Activated T-cell treated with anti-CD3 and anti-CD28 coated beads for 1 hour (primary cell): ENCODE measurements around the gene SPOCK1.

ENCODE experiments used
- DNase-seq: peaks from one replicate; pipeline ENCODE4 v3.0.0-alpha.2; 2020; ENCODE audit warnings: low read depth

SPOCK1 gene

GRCh38 chr5:137147346-137147745 lies 351.8 kb downstream of the SPOCK1 start:
- DNase-seq, result no peak

- no peak for DNase-seq
Measured at GRCh38 chr5:137146402-137146890, 352.7 kb downstream of the SPOCK1 start.

GRCh38 chr5:137145721-137146120 lies 353.4 kb downstream of the SPOCK1 start:
- DNase-seq, result no peak

- no peak for DNase-seq
Measured at GRCh38 chr5:137144656-137145055, 354.5 kb downstream of the SPOCK1 start.

- no peak for DNase-seq
Measured at GRCh38 chr5:137142764-137143605, 356.1 kb downstream of the SPOCK1 start.

- no peak for DNase-seq
Measured at GRCh38 chr5:137142346-137142745, 356.8 kb downstream of the SPOCK1 start.

GRCh38 chr5:137141779-137142178 lies 357.3 kb downstream of the SPOCK1 start:
- DNase-seq, result no peak

DNA sequence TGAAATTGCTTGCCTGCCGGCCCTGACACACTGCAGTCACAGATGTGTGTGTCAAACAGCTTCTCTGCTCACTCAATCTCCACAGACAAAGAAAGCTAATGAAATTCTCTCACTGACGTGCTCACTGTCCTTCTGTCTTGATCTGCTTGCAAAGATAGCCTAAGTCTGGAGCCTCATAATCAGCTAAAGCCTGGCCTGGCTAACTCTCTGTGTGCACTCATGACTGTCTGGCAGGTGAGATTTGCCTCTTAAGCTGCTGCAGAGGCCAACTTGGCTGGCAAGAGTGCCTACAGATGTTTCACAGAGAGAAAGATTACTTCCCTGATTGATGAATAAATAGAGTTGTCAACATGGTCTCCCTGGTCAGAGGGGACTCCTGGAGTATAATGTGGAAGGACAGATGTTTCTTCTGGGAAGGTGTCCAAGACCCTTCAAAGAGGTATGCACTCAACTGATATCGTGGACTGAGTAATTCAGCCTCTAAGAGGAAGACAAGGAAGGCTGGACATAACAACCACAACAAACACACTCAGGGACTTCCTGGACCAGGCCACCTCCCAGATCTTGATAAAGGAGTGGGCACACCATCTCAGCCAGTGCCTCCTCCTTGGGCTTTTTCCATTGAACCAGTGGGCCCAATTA lies 362.0 kb downstream of the SPOCK1 start:
- DNase-seq, result no peak

GRCh38 chr5:137134920-137135532 lies 364.1 kb downstream of the SPOCK1 start:
- DNase-seq, result no peak

DNA sequence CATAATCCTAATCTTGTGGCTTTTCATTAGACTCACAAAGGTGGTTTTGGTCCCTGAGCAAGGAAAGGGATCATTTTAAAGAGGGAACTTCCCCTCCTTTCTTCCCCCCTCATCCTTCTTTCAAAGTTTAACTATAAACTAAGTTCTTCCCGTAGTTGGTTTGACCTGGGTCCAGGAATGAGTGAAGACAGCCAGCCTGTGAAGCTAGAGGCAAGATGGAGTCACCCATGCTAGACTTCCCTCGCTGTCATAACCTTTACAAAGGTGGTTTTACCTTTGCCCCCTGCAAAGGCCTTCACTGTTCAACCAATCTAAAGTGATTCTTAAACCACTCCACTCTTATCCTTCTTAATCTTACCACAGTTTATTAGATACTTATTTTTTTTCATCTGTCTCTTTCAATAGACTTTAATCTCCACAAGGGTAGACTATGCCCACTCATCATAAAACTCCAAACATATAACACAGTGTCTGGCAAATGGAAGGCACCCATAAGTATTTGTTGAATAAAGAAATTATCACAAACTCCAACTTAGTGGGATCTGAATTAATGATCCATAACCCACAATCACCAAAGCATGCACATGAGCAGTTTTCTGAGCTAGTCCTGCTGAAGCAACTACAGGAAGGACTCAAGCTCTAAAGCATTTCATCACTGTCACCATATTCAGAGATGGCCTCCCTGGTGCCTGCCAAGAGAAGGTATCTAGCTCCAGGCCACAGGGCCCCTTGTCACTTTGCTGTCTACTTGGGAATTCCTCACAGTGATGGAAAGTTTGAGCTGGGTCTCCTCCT lies 369.0 kb downstream of the SPOCK1 start:
- no peak for DNase-seq

DNA sequence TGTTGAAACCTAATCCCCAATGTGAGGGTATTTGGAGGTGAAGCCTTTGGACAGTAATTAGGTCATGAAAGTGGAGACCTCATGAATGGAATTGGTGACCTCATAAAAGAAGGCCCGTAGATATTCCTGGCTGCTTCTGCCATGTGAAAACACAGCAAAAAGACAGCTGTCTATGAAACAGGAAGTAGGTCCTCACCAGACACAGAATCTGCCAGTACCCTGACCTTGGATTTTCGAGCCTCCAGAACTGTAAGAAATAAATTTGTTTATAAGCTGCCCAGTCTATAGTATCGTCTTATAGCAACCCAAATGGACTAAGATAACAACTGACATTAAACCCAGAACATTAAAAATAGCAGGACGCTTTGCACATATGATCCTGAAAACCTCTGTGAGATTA lies 371.1 kb downstream of the SPOCK1 start:
- no peak for DNase-seq

GRCh38 chr5:137126829-137127228 lies 372.3 kb downstream of the SPOCK1 start:
- DNase-seq, result no peak

GRCh38 chr5:137122558-137122957 lies 376.6 kb downstream of the SPOCK1 start:
- no peak for DNase-seq

DNA sequence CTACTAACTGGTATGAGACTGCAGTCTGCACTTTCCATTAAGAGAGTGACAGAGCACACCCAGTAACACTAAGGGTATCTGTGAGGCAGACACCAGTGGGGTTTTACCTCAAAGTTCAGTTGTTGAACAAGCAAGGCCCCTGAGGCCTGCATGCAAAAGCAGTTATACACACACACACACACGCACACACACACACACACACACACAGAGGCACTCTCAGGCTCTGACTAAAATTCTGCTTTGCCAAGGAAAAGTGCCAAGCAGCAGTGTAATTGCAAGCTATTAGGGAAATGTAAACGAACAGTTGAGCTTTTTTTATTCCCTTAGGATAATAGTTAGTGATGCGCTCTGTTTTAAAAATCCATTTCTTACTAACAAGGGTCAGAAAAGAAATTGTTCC lies 377.1 kb downstream of the SPOCK1 start:
- DNase-seq, result no peak

- DNase-seq, result no peak
Measured at GRCh38 chr5:137119321-137119720, 379.8 kb downstream of the SPOCK1 start.

GRCh38 chr5:137118629-137119028 lies 380.5 kb downstream of the SPOCK1 start:
- DNase-seq, result no peak

DNA sequence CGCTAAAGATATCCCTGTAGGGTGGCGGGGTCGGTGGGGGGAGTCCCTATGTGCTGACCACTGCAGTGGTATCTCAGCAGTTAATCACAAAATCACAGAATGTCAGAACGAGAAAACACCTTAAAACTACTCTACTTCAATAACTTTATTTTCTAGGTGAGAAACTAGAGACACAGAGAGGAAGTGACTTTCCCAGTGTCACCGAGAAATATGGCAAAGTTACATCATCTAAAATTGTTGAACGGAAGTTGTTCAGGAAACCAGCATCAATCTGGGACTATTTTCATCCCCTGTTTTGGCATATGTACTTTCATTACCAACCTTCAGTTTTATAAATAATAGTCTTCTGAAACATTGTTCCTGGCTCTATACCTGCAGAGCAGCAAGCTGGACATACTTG lies 384.0 kb downstream of the SPOCK1 start:
- DNase-seq, result no peak

- DNase-seq, result no peak
Measured at GRCh38 chr5:137114529-137114928, 384.6 kb downstream of the SPOCK1 start.

DNA sequence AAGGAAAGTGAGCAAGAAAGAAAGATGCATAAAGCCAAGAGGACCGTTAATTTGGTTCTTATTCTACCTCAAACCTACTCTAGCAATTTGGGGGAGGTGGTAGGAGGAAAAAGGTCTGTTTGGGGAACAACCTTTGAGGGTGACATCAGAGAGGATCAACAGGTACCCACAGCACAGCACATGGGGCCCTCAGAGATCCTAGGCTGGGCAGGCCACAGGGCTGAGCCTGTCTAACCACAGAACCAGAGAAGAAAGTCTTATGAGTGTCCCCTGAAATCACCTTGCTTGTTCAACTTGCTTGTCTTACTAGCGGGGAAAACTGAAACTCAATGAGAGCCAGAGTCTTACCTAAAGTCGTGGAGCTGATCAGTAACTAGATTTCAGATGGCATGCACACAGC lies 385.2 kb downstream of the SPOCK1 start:
- no peak for DNase-seq

DNA sequence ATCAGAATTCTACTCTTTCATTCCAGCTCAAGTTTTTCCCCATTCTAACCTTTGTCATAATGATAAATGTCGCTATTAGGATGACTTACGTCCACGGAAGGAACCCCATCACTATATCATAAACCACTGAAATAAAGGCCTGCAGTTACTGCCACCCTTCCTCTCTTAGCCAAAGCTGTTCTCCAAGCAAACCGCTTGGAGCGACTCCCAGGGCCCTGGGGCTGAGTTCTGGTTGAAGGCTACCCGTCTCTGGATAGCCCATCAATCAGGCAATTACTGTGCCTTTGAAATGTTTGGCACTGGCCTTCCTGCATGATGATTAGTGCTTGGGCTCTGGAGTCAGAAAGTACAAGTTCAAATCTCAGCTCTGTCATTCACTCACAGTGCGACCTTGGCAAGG lies 386.0 kb downstream of the SPOCK1 start:
- DNase-seq, result no peak

GRCh38 chr5:137105351-137106035 lies 393.6 kb downstream of the SPOCK1 start:
- DNase-seq, result no peak

GRCh38 chr5:137101544-137101943 lies 397.6 kb downstream of the SPOCK1 start:
- no peak for DNase-seq
